Measurements from ENCODE around the gene MACROH2A1. TPM values are rescaled to one million over a fixed set of nuclear protein-coding genes. Genes with fewer than 3 reads are reported as not detected.

The MACROH2A1 gene
- total RNA-seq, 6 donors from 2014 or later = 232 to 690 (median 355) TPM

GRCh38 chr5:135310328-135310989 is 88.6 kb downstream of the MACROH2A1 start:
- TF ChIP-seq POLR2A (IDR thresholded peaks at IDR 0.05) (no peak), CTCF (IDR thresholded peaks at IDR 0.05) (no peak), EP300 (IDR thresholded peaks at IDR 0.05) (no peak), POLR2AphosphoS5 (IDR thresholded peaks at IDR 0.05) (no peak)
- H3K9me3 ChIP-seq = no peaks in the 10 kb centered on the region
- DNase-seq = no peak
- no peak for ATAC-seq (ENCODE audit: low FRiP score in 2 of 2)
- no peaks in the 10 kb centered on the region for H3K4me1 ChIP-seq
- no peaks in the 10 kb centered on the region for H3K27me3 ChIP-seq
- H3K4me3 ChIP-seq = no peak overlapping the region
- H3K27ac ChIP-seq = no peak overlapping the region
- no peaks in the 10 kb centered on the region for H3K36me3 ChIP-seq
- 49 to 56% methylated on average over 5 of the region's 5 CpGs for WGBS, 2 donors

GRCh38 chr5:135309391-135310327 is 89.4 kb downstream of the MACROH2A1 start:
- TF ChIP-seq CTCF (IDR thresholded peaks at IDR 0.05) (no peak), POLR2A (IDR thresholded peaks at IDR 0.05) (no peak), EP300 (IDR thresholded peaks at IDR 0.05) (no peak), POLR2AphosphoS5 (IDR thresholded peaks at IDR 0.05) (no peak)
- 71 to 78% methylated on average over 7 of the region's 7 CpGs for WGBS, 2 donors
- Histone ChIP-seq H3K9me3 (no peaks in the 10 kb centered on the region), H3K27me3 (no peaks in the 10 kb centered on the region), H3K27ac (no peak overlapping the region), H3K4me3 (no peak overlapping the region), H3K4me1 (no peaks in the 10 kb centered on the region), H3K36me3 (no peaks in the 10 kb centered on the region)
- ATAC-seq (ENCODE audit: low FRiP score in 2 of 2) (no peak), DNase-seq (no peak)

GRCh38 chr5:135308752-135309151 is 90.3 kb downstream of the MACROH2A1 start:
- TF ChIP-seq EP300 (IDR thresholded peaks at IDR 0.05) (no peak), POLR2A (IDR thresholded peaks at IDR 0.05) (no peak), POLR2AphosphoS5 (IDR thresholded peaks at IDR 0.05) (no peak), CTCF (IDR thresholded peaks at IDR 0.05) (no peak)
- ATAC-seq (ENCODE audit: low FRiP score in 2 of 2) (no peak), DNase-seq (no peak)
- WGBS, 2 donors = 63 to 67% methylated on average over 5 of the region's 5 CpGs
- H3K4me1 ChIP-seq = no peaks in the 10 kb centered on the region
- H3K36me3 ChIP-seq = no peaks in the 10 kb centered on the region
- H3K4me3 ChIP-seq = no peak overlapping the region
- H3K27me3 ChIP-seq = no peaks in the 10 kb centered on the region
- H3K27ac ChIP-seq = no peak overlapping the region
- no peaks in the 10 kb centered on the region for H3K9me3 ChIP-seq

GRCh38 chr5:135308245-135308644 is 90.8 kb downstream of the MACROH2A1 start:
- ATAC-seq (ENCODE audit: low FRiP score in 2 of 2) = no peak
- WGBS, 2 donors = 84 to 88% methylated on average over 5 to 7 of the region's 7 CpGs
- no peak overlapping the region for H3K27ac ChIP-seq
- H3K9me3 ChIP-seq = no peaks in the 10 kb centered on the region
- TF ChIP-seq EP300 (IDR thresholded peaks at IDR 0.05) = no peak
- TF ChIP-seq POLR2A (IDR thresholded peaks at IDR 0.05) = no peak
- TF ChIP-seq POLR2AphosphoS5 (IDR thresholded peaks at IDR 0.05) = no peak
- no peak for TF ChIP-seq CTCF (IDR thresholded peaks at IDR 0.05)
- no peaks in the 10 kb centered on the region for H3K4me1 ChIP-seq
- H3K36me3 ChIP-seq = no peaks in the 10 kb centered on the region
- H3K27me3 ChIP-seq = no peaks in the 10 kb centered on the region
- no peak overlapping the region for H3K4me3 ChIP-seq
- DNase-seq = no peak
